H1 (cell line): ENCODE measurements around the gene MRTFB. TPM values are rescaled to one million over a fixed set of nuclear protein-coding genes. Genes with fewer than 3 reads are reported as not detected.

Source experiments
- CTCF ChIA-PET: fragments of 300-600 bp; sonication (Branson Sonifier 250); formaldehyde crosslinking; loops from one replicate; lab custom pipeline; 2021; ENCODE audit not compliant: partially characterized antibody; lab: Charles Lee
- POLR2A ChIA-PET: fragments of 300-600 bp; sonication (Branson Sonifier 250); formaldehyde crosslinking; loops from one replicate; lab custom pipeline; 2021; ENCODE audit warnings: inconsistent platforms; ENCODE audit not compliant: partially characterized antibody; lab: Charles Lee
- DNase-seq, 2 experiments: peaks; one replicate each; pipeline versions ENCODE4 v3.0.0 to v3.0.0-alpha.2; 2010 to 2022; ENCODE audit warnings: low spot score in 2 of 2, low read depth in 1 of 2, mixed read lengths in 1 of 2
- FAIRE-seq: peaks from 2 replicates; lab custom pipeline; 2011; peaks lifted over from hg19 to GRCh38; lab: Jason Lieb, UNC
- H2AFZ ChIP-seq: 2 replicates; pipeline ENCODE4 v1.8.1; 2012; ENCODE audit warnings: low read length, inconsistent platforms
- H2AK5ac ChIP-seq: 2 replicates; pipeline ENCODE4 v1.6.1; 2013; ENCODE audit warnings: low read depth, low read length
- H2BK120ac ChIP-seq: replicated peaks from 2 replicates; pipeline ENCODE3; 2013; ENCODE audit warnings: low read depth, low read length, inconsistent platforms
- H2BK12ac ChIP-seq: 2 replicates; pipeline ENCODE4 v1.6.1; 2013; ENCODE audit warnings: low read depth, low read length
- H2BK15ac ChIP-seq: 2 replicates; pipeline ENCODE4 v1.6.1; 2013; ENCODE audit warnings: low read length
- H2BK20ac ChIP-seq: 2 replicates; pipeline ENCODE4 v1.6.1; 2013; ENCODE audit warnings: low read length
- H2BK5ac ChIP-seq: 2 replicates; pipeline ENCODE4 v1.6.1; 2013; ENCODE audit warnings: low read depth, low read length
- H3K14ac ChIP-seq: 2 replicates; pipeline ENCODE4 v1.6.1; 2013; ENCODE audit warnings: inconsistent platforms; ENCODE audit not compliant: insufficient read length
- H3K18ac ChIP-seq: 2 replicates; pipeline ENCODE4 v1.6.1; 2013; ENCODE audit warnings: low read length; ENCODE audit errors: extremely low read depth
- H3K23ac ChIP-seq: 2 replicates; pipeline ENCODE4 v1.6.1; 2013; ENCODE audit warnings: inconsistent platforms; ENCODE audit not compliant: insufficient read length
- H3K23me2 ChIP-seq: 2 replicates; pipeline ENCODE4 v1.6.1; 2013; ENCODE audit warnings: low read depth, low read length
- H3K27ac ChIP-seq: 2 replicates; pipeline ENCODE4 v1.6.1; 2011; ENCODE audit warnings: low read depth, low read length, inconsistent platforms
- H3K27me3 ChIP-seq, 4 experiments: replicated peaks in 1 of 4; 1 replicate in 1 of 4; 2 replicates in 3 of 4; pipeline versions ENCODE4 v1.6.1 to v1.8.1; 2011 to 2013; ENCODE audit warnings: low read length in 3 of 4, mild to moderate bottlenecking in 3 of 4, inconsistent platforms in 2 of 4, mixed read lengths in 2 of 4, moderate library complexity in 1 of 4; ENCODE audit not compliant: control insufficient read depth in 3 of 4, insufficient read depth in 3 of 4; ENCODE audit errors: extremely low read depth in 1 of 4
- H3K36me3 ChIP-seq, 4 experiments: 2 replicates each; pipeline versions ENCODE4 v1.6.1 to v1.8.1; 2011 to 2013; ENCODE audit warnings: mild to moderate bottlenecking in 4 of 4, low read length in 3 of 4, moderate library complexity in 2 of 4, control low read depth in 1 of 4, inconsistent platforms in 1 of 4; ENCODE audit not compliant: insufficient read depth in 4 of 4, control insufficient read depth in 2 of 4
- H3K4ac ChIP-seq: replicated peaks from 2 replicates; pipeline ENCODE3; 2013; ENCODE audit warnings: low read length, low read depth, mixed read lengths, inconsistent platforms; ENCODE audit not compliant: insufficient read length
- H3K4me1 ChIP-seq, 4 experiments: replicated peaks in 1 of 4; 1 replicate in 1 of 4; 2 replicates in 3 of 4; pipeline versions ENCODE4 v1.6.1 to v1.8.1; 2011 to 2013; ENCODE audit warnings: low read length in 3 of 4, inconsistent platforms in 2 of 4, mixed read lengths in 1 of 4; ENCODE audit not compliant: insufficient read depth in 4 of 4, control insufficient read depth in 3 of 4
- H3K4me2 ChIP-seq, 2 experiments: 2 replicates each; pipeline versions ENCODE4 v1.6.1 to v1.8.1; 2011 to 2013; ENCODE audit warnings: low read depth in 2 of 2, low read length in 2 of 2, control low read depth in 1 of 2, inconsistent platforms in 1 of 2, mild to moderate bottlenecking in 1 of 2; ENCODE audit not compliant: insufficient read depth in 1 of 2
- H3K4me3 ChIP-seq, 4 experiments: fragments of 200-600, 300-600 bp in 1 of 4; sonication (generic), shearing (Covaris generic), sonication (Bioruptor Twin) in 1 of 4; 2 replicates each; pipeline versions ENCODE4 v1.5.1 to v1.8.1; 2011 to 2016; ENCODE audit warnings: low read length in 4 of 4, low read depth in 3 of 4, control low read depth in 2 of 4, inconsistent platforms in 2 of 4, mild to moderate bottlenecking in 2 of 4, mixed read lengths in 1 of 4, moderate library complexity in 1 of 4; ENCODE audit not compliant: insufficient read depth in 2 of 4; ENCODE audit errors: extremely low read depth in 1 of 4
- H3K56ac ChIP-seq: replicated peaks from 2 replicates; pipeline ENCODE3; 2013; ENCODE audit warnings: low read depth, mild to moderate bottlenecking, mixed read lengths, low read length, inconsistent platforms; ENCODE audit not compliant: insufficient read length
- H3K79me1 ChIP-seq: 2 replicates; pipeline ENCODE4 v1.6.1; 2013; ENCODE audit warnings: low read depth, low read length, control low read depth
- H3K79me2 ChIP-seq, 2 experiments: 2 replicates each; pipeline versions ENCODE4 v1.6.1 to v1.8.1; 2012 to 2013; ENCODE audit warnings: low read length in 2 of 2, mild to moderate bottlenecking in 2 of 2, inconsistent platforms in 1 of 2; ENCODE audit not compliant: insufficient read depth in 2 of 2, control insufficient read depth in 1 of 2
- H3K9ac ChIP-seq, 4 experiments: replicated peaks in 1 of 4; 1 replicate in 1 of 4; 2 replicates in 3 of 4; pipeline versions ENCODE4 v1.6.1 to v1.8.1; 2011 to 2013; ENCODE audit warnings: low read depth in 3 of 4, low read length in 3 of 4, control low read depth in 2 of 4, mild to moderate bottlenecking in 2 of 4, moderate library complexity in 2 of 4, inconsistent platforms in 1 of 4; ENCODE audit errors: extremely low read depth in 1 of 4
- H3K9me3 ChIP-seq, 2 experiments: 2 replicates each; pipeline versions ENCODE4 v1.6.1 to v1.8.1; 2012 to 2013; ENCODE audit warnings: mild to moderate bottlenecking in 2 of 2, moderate library complexity in 2 of 2, control low read depth in 1 of 2, inconsistent platforms in 1 of 2, low read depth in 1 of 2, low read length in 1 of 2, mixed read lengths in 1 of 2; ENCODE audit not compliant: insufficient read depth in 2 of 2
- H4K20me1 ChIP-seq, 2 experiments: replicated peaks in 1 of 2; 2 replicates each; pipeline versions ENCODE3 to v1.8.1; 2011 to 2013; ENCODE audit warnings: inconsistent platforms in 2 of 2, low read length in 2 of 2, mild to moderate bottlenecking in 1 of 2; ENCODE audit not compliant: insufficient read depth in 2 of 2, control insufficient read depth in 1 of 2
- H4K5ac ChIP-seq: 2 replicates; pipeline ENCODE4 v1.6.1; 2013; ENCODE audit warnings: low read length, low read depth, mixed read lengths, inconsistent platforms; ENCODE audit not compliant: insufficient read length
- H4K8ac ChIP-seq: 2 replicates; pipeline ENCODE4 v1.8.0; 2013; ENCODE audit warnings: mild to moderate bottlenecking, moderate library complexity, low read length, inconsistent platforms; ENCODE audit not compliant: insufficient read depth; ENCODE audit errors: extremely low read depth
- H4K91ac ChIP-seq: replicated peaks from 2 replicates; pipeline ENCODE3; 2013; ENCODE audit warnings: low read length, mixed read lengths, inconsistent platforms; ENCODE audit not compliant: insufficient read length
- CHD2 ChIP-seq: IDR thresholded peaks from 2 replicates; pipeline ENCODE4 v1.6.1; 2012; ENCODE audit warnings: low read length, improper control_type of control experiment
- JUN ChIP-seq: IDR thresholded peaks from 2 replicates; pipeline ENCODE4 v1.6.1; 2011; ENCODE audit warnings: low read depth, mild to moderate bottlenecking, improper control_type of control experiment, low read length
- WGBS, 2 experiments: shearing (Covaris generic) in 1 of 2; methylation state at CpG; one replicate each; pipeline versions ENCODE4 v1.1.6 to v1.1.7; 2013 to 2015; ENCODE audit warnings: low lambda C conversion rate in 2 of 2, mixed read lengths in 2 of 2, inconsistent platforms in 1 of 2, low coverage in 1 of 2, missing lambda C conversion rate in 1 of 2; ENCODE audit not compliant: insufficient replicate concordance in 2 of 2, insufficient coverage in 1 of 2, insufficient read length in 1 of 2; ENCODE audit errors: extremely low coverage in 1 of 2, missing lambda C conversion rate in 1 of 2; 5-methylcytosine and 5-hydroxymethylcytosine counted together
- polyA plus RNA-seq, 7 experiments: library from polyadenylated mRNA; depleted of rRNA in 3 of 7; stranded (reverse) in 5 of 7; unstranded in 2 of 7; fragments of >200 nt in 5 of 7; fragments of 200-250 nt in 2 of 7; gene quantifications; 1 replicate in 5 of 7; 2 replicates in 1 of 7; 4 replicates in 1 of 7; pipeline versions ENCODE4 v1.2.1 to v1.2.3, GENCODE V29; 2011 to 2013; ENCODE audit warnings: missing spikeins in 2 of 7, mixed read lengths in 2 of 7
- total RNA-seq: library from RNA; stranded (reverse); fragmentation: NEBNext Ultra II Directional; extraction: Animal tissue kit (Norgen Biotek cat#: 25700); gene quantifications from 2 replicates; pipeline ENCODE4 v1.2.1, GENCODE V29; 2021
- TF ChIP-seq, protein P1 (sequence below): IDR thresholded peaks from 2 replicates; pipeline ENCODE4 v1.6.1; 2012; ENCODE audit warnings: low read length, inconsistent platforms

The MRTFB gene
- total and polyA plus RNA-seq, 2 of the 8 experiments (the other 6 are each of a cell fraction or from before 2014, with no cell fraction given), result 13.5 to 34.9 TPM

DNA sequence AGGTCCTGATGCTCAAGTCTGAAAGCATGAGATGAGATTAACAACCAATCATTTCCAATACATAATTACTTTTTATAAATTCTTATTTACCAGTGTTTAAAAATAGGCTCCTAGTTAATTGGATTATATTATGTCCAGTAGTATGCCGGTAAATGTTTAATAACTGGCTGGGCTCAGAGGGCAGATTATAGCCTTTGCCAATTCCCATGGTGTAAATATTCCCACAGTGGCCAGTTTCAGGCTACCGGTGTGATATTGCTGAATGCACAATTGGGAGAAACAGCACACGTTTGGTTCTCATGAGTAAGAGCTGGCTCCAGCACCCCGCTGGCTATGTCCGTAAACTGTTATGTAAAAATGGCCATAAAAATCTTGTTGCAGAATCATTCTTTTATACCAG lies 167.6 kb downstream of the MRTFB start:
- no peak overlapping the region for H3K4me3 ChIP-seq
- H4K91ac ChIP-seq, result no peak overlapping the region
- H2BK15ac ChIP-seq, result no peak overlapping the region
- H2BK20ac ChIP-seq, result no peak overlapping the region
- DNase-seq (no peak), FAIRE-seq (no peak)
- H3K4ac ChIP-seq, result no peak overlapping the region
- H3K18ac ChIP-seq, result no peak overlapping the region
- CTCF ChIA-PET, result interaction anchor here (4.0 kb wide), 1 partner anchor 11 kb away, joined by 25 read pairs; no protein-coding TSS in a partner anchor
- H2BK120ac ChIP-seq, result no peak overlapping the region
- H3K9ac ChIP-seq, result no peak overlapping the region
- WGBS, 2 experiments, result 90% methylated on average over 5 of the region's 5 CpGs; no CpG with 5 or more reads in 1 of the 2 experiments
- H3K23me2 ChIP-seq, result no peaks in the 10 kb centered on the region
- no peaks in the 10 kb centered on the region for H4K20me1 ChIP-seq
- no peak overlapping the region for H2AFZ ChIP-seq
- no peak overlapping the region for H3K4me2 ChIP-seq
- H3K23ac ChIP-seq, result no peak overlapping the region
- H4K5ac ChIP-seq, result no peak overlapping the region
- H3K79me1 ChIP-seq, result no peaks in the 10 kb centered on the region
- no peaks in the 10 kb centered on the region for H3K27me3 ChIP-seq
- no peaks in the 10 kb centered on the region for H3K79me2 ChIP-seq
- no peak overlapping the region for H2AK5ac ChIP-seq
- H2BK12ac ChIP-seq, result no peak overlapping the region
- no peak overlapping the region for H3K56ac ChIP-seq
- no peak overlapping the region for H3K27ac ChIP-seq
- H2BK5ac ChIP-seq, result no peak overlapping the region
- H3K14ac ChIP-seq, result no peak overlapping the region
- TF ChIP-seq, protein P1, sequence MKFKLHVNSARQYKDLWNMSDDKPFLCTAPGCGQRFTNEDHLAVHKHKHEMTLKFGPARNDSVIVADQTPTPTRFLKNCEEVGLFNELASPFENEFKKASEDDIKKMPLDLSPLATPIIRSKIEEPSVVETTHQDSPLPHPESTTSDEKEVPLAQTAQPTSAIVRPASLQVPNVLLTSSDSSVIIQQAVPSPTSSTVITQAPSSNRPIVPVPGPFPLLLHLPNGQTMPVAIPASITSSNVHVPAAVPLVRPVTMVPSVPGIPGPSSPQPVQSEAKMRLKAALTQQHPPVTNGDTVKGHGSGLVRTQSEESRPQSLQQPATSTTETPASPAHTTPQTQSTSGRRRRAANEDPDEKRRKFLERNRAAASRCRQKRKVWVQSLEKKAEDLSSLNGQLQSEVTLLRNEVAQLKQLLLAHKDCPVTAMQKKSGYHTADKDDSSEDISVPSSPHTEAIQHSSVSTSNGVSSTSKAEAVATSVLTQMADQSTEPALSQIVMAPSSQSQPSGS, result no peak
- TF ChIP-seq CHD2 (no peak), JUN (no peak)
- TF ChIP-seq, all 59 proteins: peak for 0
- H3K9me3 ChIP-seq, result no peaks in the 10 kb centered on the region
- H3K36me3 ChIP-seq, result peaks cover 2 to 41% (median 13%) of the 10 kb centered on the region in 4 experiments; a peak in 5 of 8 replicates
- POLR2A ChIA-PET, result no interaction called here
- H3K4me1 ChIP-seq, result no peaks in the 10 kb centered on the region
- no peak overlapping the region for H4K8ac ChIP-seq
